Activated T-cell treated with anti-CD3 and anti-CD28 coated beads, Interleukin-2, amount 50 U/mL, for 24 hours (primary cell): ENCODE results near the gene DMXL2.

Experiments used
- DNase-seq: peaks from one replicate; pipeline ENCODE4 v3.0.0-alpha.2; 2020
- H3K27ac Mint-ChIP-seq: 2 replicates; pipeline ENCODE4 v1.8.0; 2020; ENCODE audit warnings: mild to moderate bottlenecking, mixed read lengths
- H3K27me3 Mint-ChIP-seq: 2 replicates; pipeline ENCODE4 v1.8.0; 2020; ENCODE audit warnings: mixed read lengths
- H3K36me3 Mint-ChIP-seq: 2 replicates; pipeline ENCODE4 v1.8.0; 2020; ENCODE audit warnings: low read depth, mixed read lengths
- H3K4me1 Mint-ChIP-seq: 2 replicates; pipeline ENCODE4 v1.8.0; 2020; ENCODE audit warnings: low read depth, mixed read lengths
- H3K4me3 Mint-ChIP-seq: 2 replicates; pipeline ENCODE4 v1.8.0; 2020; ENCODE audit warnings: mild to moderate bottlenecking, moderate library complexity, mixed read lengths
- H3K9me3 Mint-ChIP-seq: 2 replicates; pipeline ENCODE4 v1.8.0; 2020; ENCODE audit warnings: mixed read lengths

DMXL2 gene

DNA sequence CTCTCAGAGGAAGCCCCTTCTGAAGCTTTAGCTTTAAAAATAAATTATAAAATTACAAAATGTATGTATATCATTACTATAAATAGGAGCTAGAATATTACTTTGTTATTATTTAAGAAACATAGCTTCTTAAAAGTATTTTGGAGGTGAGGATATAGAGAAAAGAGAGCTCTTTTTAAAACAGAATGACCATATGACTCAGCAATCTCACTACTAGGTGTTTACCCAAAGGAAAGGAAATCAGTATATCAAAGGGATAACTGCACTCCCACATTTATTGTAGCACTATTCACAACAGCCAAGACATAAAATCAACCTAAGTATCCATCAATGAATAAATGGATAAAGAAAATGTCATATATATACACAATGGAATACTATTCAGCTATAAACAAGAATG, 119.6 kb downstream of the DMXL2 start:
- Mint-ChIP-seq H3K36me3 (peaks cover 3% of the 10 kb centered on the region), H3K9me3 (no peaks in the 10 kb centered on the region), H3K27ac (no peak overlapping the region), H3K27me3 (no peaks in the 10 kb centered on the region), H3K4me3 (no peak overlapping the region), H3K4me1 (no peaks in the 10 kb centered on the region)
- DNase-seq, result no peak

DNA sequence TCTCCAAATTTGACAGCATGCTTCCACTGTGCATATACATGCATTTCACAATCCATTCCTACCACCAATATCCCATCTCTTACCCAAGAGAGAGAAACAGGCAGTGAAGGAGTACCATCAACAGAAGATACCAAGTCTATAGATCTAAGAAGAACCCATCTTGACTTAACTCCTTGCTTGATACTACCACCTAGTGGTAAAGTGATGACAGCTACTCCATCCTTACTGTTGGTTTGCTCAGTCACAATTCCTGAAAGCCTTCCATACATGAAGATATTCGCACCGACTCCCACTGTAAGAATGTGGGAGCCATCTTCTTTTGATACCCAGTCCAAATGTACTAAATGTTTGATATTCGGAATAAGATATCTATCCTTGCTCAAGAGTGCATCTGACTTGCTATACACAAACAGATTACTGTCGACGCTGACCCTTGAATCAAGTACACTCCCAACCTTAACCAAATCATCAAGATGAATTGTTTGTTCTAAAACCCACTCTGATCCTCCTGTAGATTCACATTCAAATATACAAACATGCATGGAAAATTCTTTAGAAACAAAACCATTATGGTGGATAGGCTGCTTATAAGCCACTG, 123.1 kb downstream of the DMXL2 start:
- Mint-ChIP-seq H3K27me3 (no peaks in the 10 kb centered on the region), H3K27ac (no peak overlapping the region), H3K4me3 (no peak overlapping the region), H3K4me1 (peaks cover 2% of the 10 kb centered on the region), H3K36me3 (peaks cover 3% of the 10 kb centered on the region), H3K9me3 (no peaks in the 10 kb centered on the region)
- no peak for DNase-seq

DNA sequence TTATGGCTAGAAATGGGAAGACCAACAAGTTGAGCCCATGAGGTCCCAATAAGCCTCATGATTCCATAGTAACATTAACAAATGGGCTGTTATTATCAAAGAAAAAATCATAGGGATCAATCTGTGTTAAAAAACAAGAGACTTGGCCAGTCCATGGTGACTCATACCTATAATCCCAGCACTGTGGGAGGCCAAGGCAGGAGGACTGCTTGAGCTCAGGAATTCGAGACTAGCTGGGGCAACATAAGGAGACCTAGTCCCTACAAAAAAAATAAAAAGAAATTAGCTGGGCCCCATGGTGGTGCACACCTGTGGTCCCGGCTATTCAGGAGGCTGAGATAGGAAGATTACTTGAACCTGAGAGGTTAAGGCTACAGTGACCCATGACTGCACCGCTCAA, 124.8 kb downstream of the DMXL2 start:
- Mint-ChIP-seq H3K9me3 (no peaks in the 10 kb centered on the region), H3K27ac (no peak overlapping the region), H3K27me3 (no peaks in the 10 kb centered on the region), H3K4me1 (peaks cover 2% of the 10 kb centered on the region), H3K4me3 (no peak overlapping the region), H3K36me3 (peaks cover 3% of the 10 kb centered on the region)
- DNase-seq, result no peak

DNA sequence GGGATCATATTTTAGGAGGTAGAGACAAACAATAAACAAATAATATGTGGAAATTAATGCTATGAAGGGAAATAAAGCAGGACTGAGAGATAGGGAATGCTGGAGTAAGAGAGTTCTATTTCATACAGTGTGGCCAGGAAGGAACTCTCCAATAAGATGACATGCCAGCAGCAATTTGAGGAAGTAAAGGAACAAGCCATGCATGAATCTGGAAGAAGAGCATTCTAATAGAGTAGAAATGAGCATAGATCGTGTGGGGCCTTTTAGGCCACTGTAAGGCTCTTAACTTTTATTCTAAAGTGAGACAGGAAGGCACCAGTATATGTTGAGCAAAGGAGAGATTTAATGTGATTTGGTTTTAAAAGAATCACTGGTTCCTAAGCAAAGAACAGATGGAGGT, 126.3 kb downstream of the DMXL2 start:
- H3K27ac Mint-ChIP-seq, result no peak overlapping the region
- H3K36me3 Mint-ChIP-seq, result peaks cover 3% of the 10 kb centered on the region
- H3K9me3 Mint-ChIP-seq, result no peaks in the 10 kb centered on the region
- no peak for DNase-seq
- H3K4me3 Mint-ChIP-seq, result no peak overlapping the region
- H3K27me3 Mint-ChIP-seq, result no peaks in the 10 kb centered on the region
- peaks cover 2% of the 10 kb centered on the region for H3K4me1 Mint-ChIP-seq

DNA sequence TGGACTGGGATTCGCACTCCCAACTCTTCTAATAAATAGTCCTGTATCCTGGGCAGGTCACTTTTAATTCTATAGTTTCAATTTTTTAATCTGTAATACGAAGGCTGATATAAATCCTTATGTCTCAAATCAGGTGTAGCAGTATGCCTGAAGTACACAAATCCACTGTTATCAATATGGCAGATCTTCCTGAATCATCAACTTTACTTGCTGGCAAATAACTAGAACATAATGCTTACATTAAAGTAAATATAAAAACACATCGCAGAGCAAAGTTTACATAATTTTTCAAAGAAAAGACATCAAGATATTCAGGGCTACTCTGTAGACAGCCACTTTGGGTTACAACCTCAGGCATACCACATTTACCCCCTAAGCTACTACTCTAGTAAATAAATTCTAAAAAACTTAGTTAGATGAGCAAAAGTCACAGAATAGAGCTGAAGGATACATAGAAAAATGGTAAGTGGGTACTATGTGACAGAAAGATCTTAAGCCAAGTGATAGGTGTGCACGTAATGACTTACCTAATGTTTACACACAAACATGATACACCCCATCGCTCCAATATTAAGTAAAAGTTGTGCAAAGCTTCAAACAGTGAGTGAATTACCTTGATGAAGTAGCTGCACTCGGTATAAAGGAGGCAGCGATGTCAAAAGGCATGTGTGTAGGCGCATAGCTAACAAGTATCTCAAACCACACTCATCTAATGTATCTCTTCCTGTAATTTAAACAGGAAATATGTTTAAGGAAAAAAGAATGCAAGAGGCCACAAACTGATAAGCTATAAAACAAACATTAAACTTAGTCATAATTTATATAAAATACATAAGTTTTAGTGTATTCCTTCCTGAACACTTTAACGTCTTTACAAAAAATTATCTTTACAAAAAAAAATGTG, 127.9 kb downstream of the DMXL2 start:
- Mint-ChIP-seq H3K27ac (no peak overlapping the region), H3K36me3 (peaks cover 4% of the 10 kb centered on the region), H3K4me1 (peaks cover 2% of the 10 kb centered on the region), H3K9me3 (no peaks in the 10 kb centered on the region), H3K27me3 (no peaks in the 10 kb centered on the region), H3K4me3 (no peak overlapping the region)
- no peak for DNase-seq

DNA sequence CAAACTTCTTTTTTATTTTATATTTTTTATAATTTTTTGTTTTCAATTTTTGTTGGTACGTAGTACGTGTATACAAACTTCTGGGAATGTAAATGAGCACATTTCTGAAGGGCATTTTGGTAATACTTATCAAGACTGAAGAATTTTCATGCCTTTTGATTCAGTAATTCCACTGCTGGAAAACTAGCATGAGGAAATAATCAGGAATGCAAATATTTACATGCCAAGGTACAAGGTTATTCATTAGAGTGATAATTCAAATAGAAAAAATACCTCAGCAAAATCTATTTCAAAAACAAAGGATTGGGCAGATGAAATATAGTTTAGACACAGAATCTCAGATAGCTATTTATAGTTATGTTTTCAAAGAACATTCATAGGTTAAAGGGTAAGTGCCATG, 128.7 kb downstream of the DMXL2 start:
- Mint-ChIP-seq H3K36me3 (peaks cover 6% of the 10 kb centered on the region), H3K4me1 (peaks cover 2% of the 10 kb centered on the region), H3K4me3 (no peak overlapping the region), H3K27ac (no peak overlapping the region), H3K9me3 (no peaks in the 10 kb centered on the region), H3K27me3 (no peaks in the 10 kb centered on the region)
- no peak for DNase-seq

DNA sequence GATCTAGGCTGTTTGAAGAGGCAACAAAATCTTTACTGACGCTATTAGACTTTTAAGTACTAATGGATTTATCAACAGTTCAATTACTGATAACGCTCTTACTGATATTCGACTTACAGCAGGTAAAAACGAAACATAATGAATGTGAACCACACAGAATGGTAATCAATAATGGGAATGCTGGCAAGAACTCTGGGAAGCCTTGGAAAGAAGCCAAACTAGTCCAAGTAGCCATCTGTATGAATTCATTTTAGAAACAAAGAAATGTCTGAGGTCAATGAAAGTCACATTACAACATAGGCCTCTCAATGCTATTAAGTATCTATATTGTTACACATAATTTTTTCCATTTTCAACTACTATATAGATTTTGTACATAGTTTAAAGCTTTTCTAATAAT, 130.0 kb downstream of the DMXL2 start:
- Mint-ChIP-seq H3K27ac (no peak overlapping the region), H3K4me1 (peaks cover 2% of the 10 kb centered on the region), H3K36me3 (peaks cover 18% of the 10 kb centered on the region), H3K4me3 (no peak overlapping the region), H3K9me3 (no peaks in the 10 kb centered on the region), H3K27me3 (no peaks in the 10 kb centered on the region)
- no peak for DNase-seq

DNA sequence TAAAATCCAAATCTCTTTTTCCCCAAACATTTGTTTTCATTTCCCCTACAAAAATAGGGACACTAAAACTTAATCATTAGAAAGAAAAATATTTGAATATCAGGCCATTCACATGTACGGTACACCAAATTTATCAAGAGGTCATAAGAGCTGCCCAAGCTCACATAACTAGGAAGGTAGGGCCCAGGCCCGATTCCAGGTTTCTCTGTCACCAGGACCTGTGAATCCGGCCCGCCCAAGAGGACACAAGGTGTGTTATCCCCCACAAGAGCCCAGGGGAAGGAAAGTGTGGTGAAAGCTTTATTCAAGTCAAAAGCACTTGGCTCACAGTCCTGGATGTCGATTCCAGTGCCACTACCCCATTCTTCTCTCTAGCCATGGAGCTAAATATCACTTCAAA, 130.6 kb downstream of the DMXL2 start:
- H3K9me3 Mint-ChIP-seq, result no peaks in the 10 kb centered on the region
- H3K4me3 Mint-ChIP-seq, result no peak overlapping the region
- no peak overlapping the region for H3K27ac Mint-ChIP-seq
- no peaks in the 10 kb centered on the region for H3K27me3 Mint-ChIP-seq
- no peak for DNase-seq
- H3K4me1 Mint-ChIP-seq, result peaks cover 2% of the 10 kb centered on the region
- H3K36me3 Mint-ChIP-seq, result peaks cover 20% of the 10 kb centered on the region

DNA sequence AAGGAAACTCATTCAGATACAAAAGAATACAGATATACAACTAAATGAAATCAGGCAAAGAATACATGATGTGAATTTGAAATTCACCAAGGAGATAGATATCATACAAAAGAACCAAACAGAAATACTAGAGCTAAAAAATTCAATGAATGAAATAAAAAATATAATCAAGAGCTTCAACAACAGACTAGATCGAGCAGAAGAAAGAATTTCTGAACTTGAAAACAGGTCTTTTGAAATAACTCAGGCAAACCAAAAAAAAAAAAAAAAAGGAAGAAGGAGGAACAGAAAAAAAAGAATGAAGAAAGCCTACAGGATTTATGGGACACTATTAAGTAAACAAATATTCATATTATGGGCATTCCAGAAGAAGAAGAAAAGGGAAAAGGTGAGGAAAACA, 137.8 kb downstream of the DMXL2 start:
- peaks cover 20% of the 10 kb centered on the region for H3K9me3 Mint-ChIP-seq

DNA sequence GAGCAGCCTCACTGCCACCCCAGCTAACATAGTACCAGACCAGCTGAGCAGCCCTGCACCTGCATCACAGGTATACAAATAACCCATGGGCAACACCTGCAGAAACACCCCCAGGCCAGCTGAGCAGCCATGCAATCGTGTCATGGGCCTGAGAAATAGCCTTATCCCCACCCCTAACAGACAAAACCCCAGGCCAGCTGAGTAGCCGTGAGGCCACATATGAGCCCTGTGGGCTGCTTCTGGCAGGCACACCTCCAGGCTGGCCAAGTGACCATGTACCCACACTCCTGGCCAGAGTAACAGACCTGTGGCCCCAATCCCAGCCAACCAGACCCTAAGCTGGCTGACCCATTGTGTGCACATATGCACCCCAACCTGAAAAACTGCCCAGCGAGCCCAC, 138.6 kb downstream of the DMXL2 start:
- Mint-ChIP-seq H3K36me3 (peaks cover 51% of the 10 kb centered on the region), H3K4me3 (no peak overlapping the region), H3K9me3 (peaks cover 20% of the 10 kb centered on the region), H3K27me3 (no peaks in the 10 kb centered on the region), H3K4me1 (no peaks in the 10 kb centered on the region), H3K27ac (no peak overlapping the region)
- no peak for DNase-seq

More for the DNA sequence above, 137.8 kb downstream of the DMXL2 start:
- H3K4me3 Mint-ChIP-seq, result no peak overlapping the region
- no peak overlapping the region for H3K27ac Mint-ChIP-seq
- H3K4me1 Mint-ChIP-seq, result no peaks in the 10 kb centered on the region
- H3K36me3 Mint-ChIP-seq, result peaks cover 52% of the 10 kb centered on the region
- no peaks in the 10 kb centered on the region for H3K27me3 Mint-ChIP-seq
- no peak for DNase-seq

DNA sequence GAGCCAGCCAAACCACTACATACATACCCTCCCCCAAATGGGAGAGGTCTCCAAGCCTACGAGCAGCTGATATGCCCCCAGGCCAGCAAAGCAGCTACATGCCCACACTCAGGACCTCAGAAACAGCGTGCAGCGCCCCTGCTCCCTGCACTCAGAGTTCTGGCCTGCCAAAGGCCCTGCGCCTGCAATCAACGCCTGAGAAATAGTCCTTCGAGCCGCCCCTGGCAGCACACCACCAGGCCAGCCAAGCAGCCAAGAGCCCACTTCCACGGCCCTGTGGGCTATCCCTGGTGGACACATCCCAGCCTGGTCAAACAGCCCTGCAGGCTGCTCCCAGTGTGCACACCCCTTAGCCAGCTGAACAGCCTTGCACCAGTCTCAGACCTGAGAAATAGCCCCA, 139.1 kb downstream of the DMXL2 start:
- Mint-ChIP-seq H3K4me3 (no peak overlapping the region), H3K27me3 (no peaks in the 10 kb centered on the region), H3K27ac (no peak overlapping the region), H3K36me3 (peaks cover 46% of the 10 kb centered on the region), H3K4me1 (no peaks in the 10 kb centered on the region), H3K9me3 (peaks cover 20% of the 10 kb centered on the region)
- no peak for DNase-seq

DNA sequence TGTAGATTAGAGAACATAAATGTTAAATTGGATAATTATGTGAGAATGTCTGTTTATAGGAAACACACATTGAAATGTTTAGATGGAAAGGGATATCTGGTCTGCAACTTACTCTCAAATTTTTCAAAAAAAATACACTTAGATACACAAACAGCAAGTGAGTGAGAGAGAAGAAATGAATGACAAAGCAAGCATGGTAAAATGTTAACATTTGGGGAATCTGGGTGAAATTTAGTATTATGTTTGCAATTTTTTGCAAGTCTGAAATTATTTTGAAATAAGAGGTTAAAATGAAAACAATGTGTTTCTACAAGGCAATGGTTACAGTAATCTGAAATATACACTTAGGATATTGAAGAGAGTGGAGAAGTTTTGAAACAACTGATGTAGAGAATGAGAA, 146.8 kb downstream of the DMXL2 start:
- Mint-ChIP-seq H3K36me3 (peaks cover 11% of the 10 kb centered on the region), H3K4me3 (no peak overlapping the region), H3K27me3 (no peaks in the 10 kb centered on the region)

DNA sequence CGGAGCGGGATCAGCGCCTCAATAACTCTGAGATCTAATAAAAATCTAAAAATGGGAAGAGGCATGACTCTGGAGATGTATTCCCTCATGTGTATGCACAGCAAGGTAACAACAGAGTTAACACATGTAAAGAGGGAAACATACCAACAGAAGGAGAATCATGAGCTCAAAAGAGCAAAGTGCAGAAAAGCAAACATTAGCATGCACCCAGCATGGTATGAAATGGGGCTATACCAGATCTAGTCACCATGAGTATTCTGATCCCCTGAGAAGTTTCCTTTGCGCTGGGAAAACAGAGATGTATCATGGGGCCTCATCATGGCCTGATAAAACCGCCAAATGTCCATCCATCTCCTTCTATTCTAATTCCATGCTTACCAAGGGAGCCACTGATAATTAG, 152.1 kb downstream of the DMXL2 start:
- H3K27ac Mint-ChIP-seq, result no peak overlapping the region
- H3K4me1 Mint-ChIP-seq, result no peaks in the 10 kb centered on the region
- H3K36me3 Mint-ChIP-seq, result peaks cover 2% of the 10 kb centered on the region
- no peak for DNase-seq
- H3K9me3 Mint-ChIP-seq, result no peaks in the 10 kb centered on the region
- no peaks in the 10 kb centered on the region for H3K27me3 Mint-ChIP-seq
- H3K4me3 Mint-ChIP-seq, result no peak overlapping the region

More for the DNA sequence above, 146.8 kb downstream of the DMXL2 start:
- Mint-ChIP-seq H3K27ac (no peak overlapping the region), H3K9me3 (no peaks in the 10 kb centered on the region), H3K4me1 (no peaks in the 10 kb centered on the region)
- no peak for DNase-seq

DNA sequence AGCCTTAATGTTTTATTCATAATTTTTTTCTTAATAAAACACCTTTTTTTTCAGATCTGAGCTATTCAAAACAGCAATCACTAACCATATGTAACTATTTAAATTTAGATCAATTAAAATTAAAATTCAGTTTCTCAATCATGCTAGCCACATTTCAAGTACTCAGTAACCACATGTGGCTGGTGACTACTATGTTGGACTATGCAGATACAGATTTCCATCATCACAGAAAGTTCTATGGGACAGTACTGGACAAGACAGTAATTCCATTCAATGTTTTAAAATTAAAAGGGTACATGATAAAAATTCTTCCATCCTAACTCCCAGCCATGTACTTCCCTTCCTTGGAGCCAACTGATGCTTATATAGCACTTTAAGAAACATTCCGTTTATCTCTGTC, 161.8 kb downstream of the DMXL2 start:
- Mint-ChIP-seq H3K36me3 (peaks cover 23% of the 10 kb centered on the region), H3K4me3 (no peak overlapping the region), H3K9me3 (no peaks in the 10 kb centered on the region), H3K27me3 (no peaks in the 10 kb centered on the region), H3K4me1 (no peaks in the 10 kb centered on the region), H3K27ac (no peak overlapping the region)
- no peak for DNase-seq

DNA sequence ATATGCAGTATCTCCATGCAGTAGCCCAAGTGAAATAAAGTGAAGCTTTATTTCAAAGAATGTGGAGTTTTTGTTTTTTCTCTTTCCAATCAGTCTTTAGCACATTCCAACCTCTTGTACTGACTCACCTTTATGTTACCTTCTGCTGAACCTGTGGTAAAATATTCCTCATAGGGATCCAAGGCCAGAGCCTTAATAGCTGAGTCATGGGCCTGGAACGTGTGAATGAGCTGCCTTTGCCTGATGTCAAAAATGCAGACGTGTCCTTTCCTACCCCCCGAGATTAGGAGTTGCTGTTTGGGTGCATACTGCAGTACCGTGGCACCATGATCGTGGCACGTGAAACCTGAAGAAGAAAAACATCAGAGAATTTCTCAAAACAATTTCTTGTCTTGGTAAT, 172.6 kb downstream of the DMXL2 start:
- Mint-ChIP-seq H3K36me3 (peaks cover 20% of the 10 kb centered on the region), H3K27me3 (no peaks in the 10 kb centered on the region), H3K27ac (no peak overlapping the region), H3K4me3 (no peak overlapping the region), H3K9me3 (no peaks in the 10 kb centered on the region), H3K4me1 (no peaks in the 10 kb centered on the region)
- DNase-seq, result no peak
